ENCODE measurements around the gene RELA.
"Not testable (repeated sequence)": the region's sequence is repeated elsewhere in the genome, so short reads cannot be mapped to it uniquely, and the experiment has no call there.

Gene RELA

GRCh38 chr11:65662799-65663638 is at the start of gene RELA:
RELA (minus strand) TSS chr11:65662916; CDS start chr11:65662832, 84 bp downstream.
- no peaks in the 10 kb centered on the region for H3K9me3 Mint-ChIP-seq
- peak within 1 kb of the TSS; percentile 84 for H3K4me3 Mint-ChIP-seq
- H3K36me3 Mint-ChIP-seq, result peaks cover 25% of the 10 kb centered on the region

DNA sequence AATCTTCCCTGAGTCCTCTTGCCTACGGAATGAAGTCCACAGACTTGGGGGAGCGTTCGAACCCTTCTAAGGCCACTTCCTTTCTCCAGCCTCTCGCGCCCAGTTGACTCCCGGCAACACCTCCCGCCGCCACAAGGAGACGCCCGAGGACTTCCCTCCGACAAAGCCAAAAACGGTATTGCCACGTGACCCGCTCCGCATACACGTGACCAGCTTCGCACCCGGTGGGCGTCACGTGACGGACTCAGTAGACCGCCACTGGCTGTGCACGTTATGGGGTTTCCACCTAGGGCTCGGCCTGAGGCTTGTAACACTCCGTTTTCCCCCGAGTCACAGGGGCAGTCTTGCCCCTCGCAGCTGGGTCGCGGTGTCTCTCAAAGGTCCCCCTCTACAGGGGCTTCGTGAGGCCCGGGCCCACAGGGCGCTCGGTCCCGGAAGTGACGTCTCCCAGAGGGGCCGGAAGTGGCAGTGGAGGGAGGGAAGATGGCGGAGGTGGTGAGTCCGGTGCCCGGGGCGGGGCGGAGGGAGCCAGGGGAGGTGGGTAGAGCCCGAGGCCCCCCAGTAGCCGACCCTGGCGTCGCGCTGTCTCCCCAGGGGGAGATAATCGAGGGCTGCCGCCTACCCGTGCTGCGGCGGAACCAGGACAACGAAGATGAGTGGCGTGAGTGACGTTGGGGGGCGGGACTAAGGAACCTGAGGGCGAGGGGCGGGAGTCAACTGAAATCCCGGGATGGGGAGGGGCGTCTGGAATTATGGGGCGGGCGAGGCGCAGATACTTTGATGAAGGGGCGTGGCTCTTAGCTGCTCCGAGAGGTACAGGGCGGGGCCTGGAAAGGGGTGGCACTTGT is 49.3 kb upstream of the RELA start, which contains the start of gene KAT5:
KAT5 (plus strand) TSS at position 468 of the 848 bp plus-strand sequence; CDS start at position 484, 16 bp downstream.
- Mint-ChIP-seq H3K36me3 (peaks cover 34% of the 10 kb centered on the region), H3K4me3 (peak within 1 kb of the TSS; percentile 92), H3K27me3 (no peaks in the 10 kb centered on the region), H3K4me1 (peaks cover 34% of the 10 kb centered on the region), H3K9me3 (no peaks in the 10 kb centered on the region), H3K27ac (peak within 1 kb of the TSS; percentile 98)
- peak; percentile 96 for ATAC-seq

More at GRCh38 chr11:65662799-65663638, at the start of gene RELA:
- Mint-ChIP-seq H3K4me1 (peaks cover 30% of the 10 kb centered on the region), H3K27ac (peak within 1 kb of the TSS; percentile 93), H3K27me3 (no peaks in the 10 kb centered on the region)
- ATAC-seq, result peak; percentile 95

GRCh38 chr11:65710421-65710820 is 47.7 kb upstream of the RELA start:
- H3K4me1 Mint-ChIP-seq, result peaks cover 44% of the 10 kb centered on the region
- ATAC-seq, result no peak
- no peak overlapping the region for H3K27ac Mint-ChIP-seq
- no peaks in the 10 kb centered on the region for H3K9me3 Mint-ChIP-seq
- no peaks in the 10 kb centered on the region for H3K27me3 Mint-ChIP-seq
- peak overlapping the region; percentile 21 for H3K4me3 Mint-ChIP-seq
- H3K36me3 Mint-ChIP-seq, result peaks cover 21% of the 10 kb centered on the region

DNA sequence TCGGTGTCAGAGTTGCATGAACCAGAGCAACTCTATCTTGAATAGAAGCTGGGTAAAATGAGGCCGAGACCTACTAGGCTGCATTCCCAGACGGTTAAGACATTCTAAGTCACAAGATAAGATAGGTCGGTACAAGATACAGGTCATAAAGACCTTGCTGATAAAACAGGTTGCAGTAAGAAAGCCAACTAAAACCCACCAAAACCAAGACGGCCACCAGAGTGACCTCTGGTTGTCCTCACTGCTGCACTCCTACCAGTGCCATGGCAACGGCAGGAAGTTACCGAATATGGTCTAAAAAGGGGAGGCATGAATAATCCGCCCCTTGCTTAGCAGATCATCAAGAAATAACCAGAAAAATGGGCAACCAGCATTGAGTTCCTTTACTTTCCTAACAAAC is 46.9 kb upstream of the RELA start:
- Mint-ChIP-seq H3K27ac (no peak overlapping the region), H3K36me3 (peaks cover 14% of the 10 kb centered on the region), H3K4me1 (peaks cover 38% of the 10 kb centered on the region), H3K4me3 (no peak overlapping the region), H3K9me3 (no peaks in the 10 kb centered on the region), H3K27me3 (no peaks in the 10 kb centered on the region)
- ATAC-seq, result no peak

DNA sequence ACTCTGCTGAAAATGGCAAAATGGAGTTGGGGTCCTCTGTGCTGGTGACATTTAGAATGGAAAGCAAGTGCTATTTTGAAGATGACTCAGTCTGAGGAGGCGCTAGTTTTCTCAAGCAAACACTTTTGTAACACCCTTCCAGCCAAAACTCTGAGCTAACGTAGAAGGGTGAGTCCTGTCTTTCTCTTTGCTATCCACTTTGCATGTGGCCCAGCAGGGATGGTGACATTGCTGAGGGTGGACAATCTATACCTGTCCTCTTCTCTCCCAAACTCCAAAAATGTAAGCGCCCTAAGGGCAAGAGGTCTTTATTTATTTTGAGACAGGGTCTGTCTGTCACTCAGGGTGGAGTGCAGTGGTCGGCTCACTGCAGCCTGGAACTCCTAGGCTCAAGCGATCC is 45.7 kb upstream of the RELA start:
- peaks cover 4% of the 10 kb centered on the region for H3K36me3 Mint-ChIP-seq
- peaks cover 30% of the 10 kb centered on the region for H3K4me1 Mint-ChIP-seq
- H3K9me3 Mint-ChIP-seq, result no peaks in the 10 kb centered on the region
- H3K27me3 Mint-ChIP-seq, result no peaks in the 10 kb centered on the region
- no peak for ATAC-seq
- H3K4me3 Mint-ChIP-seq, result no peak overlapping the region
- H3K27ac Mint-ChIP-seq, result no peak overlapping the region

DNA sequence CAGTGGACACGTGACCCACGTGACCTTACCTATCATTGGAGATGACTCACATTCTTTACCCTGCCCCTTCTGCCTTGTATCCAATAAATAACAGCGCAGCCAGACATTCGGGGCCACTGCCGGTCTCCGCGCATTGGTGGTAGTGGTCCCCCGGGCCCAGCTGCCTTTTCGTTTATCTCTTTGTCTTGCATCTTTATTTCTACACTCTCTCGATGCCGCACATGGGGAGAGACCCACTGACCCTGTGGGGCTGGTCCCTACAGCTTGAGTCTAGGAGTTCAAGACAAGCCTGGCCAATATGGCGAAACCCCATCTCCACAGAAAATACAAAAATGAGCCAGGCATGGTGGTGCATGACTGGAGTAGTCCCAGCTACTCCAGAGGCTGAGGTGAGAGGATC is 44.3 kb upstream of the RELA start:
- Mint-ChIP-seq H3K4me1 (peaks cover 18% of the 10 kb centered on the region), H3K4me3 (peak overlapping the region; percentile 2), H3K27ac (peak overlapping the region; percentile 27)
- not testable (repeated sequence) for ATAC-seq, H3K27me3 Mint-ChIP-seq, H3K9me3 Mint-ChIP-seq, H3K36me3 Mint-ChIP-seq

- Mint-ChIP-seq H3K4me1 (peaks cover 18% of the 10 kb centered on the region), H3K4me3 (peak overlapping the region; percentile 69), H3K27ac (peak overlapping the region; percentile 27)
- H3K36me3 Mint-ChIP-seq, H3K27me3 Mint-ChIP-seq, H3K9me3 Mint-ChIP-seq, ATAC-seq: not testable (repeated sequence)
Observed at GRCh38 chr11:65706303-65706763, 43.6 kb upstream of the RELA start.

DNA sequence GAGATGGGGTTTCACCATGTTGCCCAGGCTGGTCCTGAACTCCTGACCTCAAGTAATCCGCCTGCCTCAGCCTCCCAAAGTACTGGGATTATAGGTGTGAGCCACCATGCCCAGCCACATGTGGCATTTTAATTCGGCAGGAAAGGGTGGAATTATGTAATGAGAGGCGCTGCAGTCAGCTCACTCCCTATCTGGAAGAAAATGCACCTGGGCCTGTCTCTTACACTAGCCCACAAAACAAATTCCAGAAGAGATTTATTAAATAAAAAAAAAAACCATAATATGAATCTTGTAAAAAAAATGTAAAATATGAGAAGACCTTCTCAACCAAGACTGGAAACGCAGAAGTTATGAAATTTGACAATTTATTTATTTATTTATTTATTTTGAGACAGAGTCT is 41.1 kb upstream of the RELA start:
- Mint-ChIP-seq H3K4me1 (peaks cover 31% of the 10 kb centered on the region), H3K27me3 (no peaks in the 10 kb centered on the region), H3K36me3 (no peaks in the 10 kb centered on the region), H3K4me3 (no peak overlapping the region), H3K9me3 (peaks cover 3% of the 10 kb centered on the region), H3K27ac (no peak overlapping the region)
- ATAC-seq, result no peak

- H3K4me1 Mint-ChIP-seq, result peaks cover 24% of the 10 kb centered on the region
Observed at GRCh38 chr11:65701686-65702085, 39.0 kb upstream of the RELA start.

GRCh38 chr11:65700399-65700798 is 37.7 kb upstream of the RELA start:
- Mint-ChIP-seq H3K27ac (no peak overlapping the region), H3K36me3 (no peaks in the 10 kb centered on the region), H3K27me3 (no peaks in the 10 kb centered on the region), H3K9me3 (peaks cover 3% of the 10 kb centered on the region), H3K4me3 (no peak overlapping the region), H3K4me1 (peaks cover 13% of the 10 kb centered on the region)
- peak; percentile 57 for ATAC-seq

More at GRCh38 chr11:65701686-65702085, 39.0 kb upstream of the RELA start:
- Mint-ChIP-seq H3K27ac (no peak overlapping the region), H3K4me3 (no peak overlapping the region), H3K9me3 (peaks cover 3% of the 10 kb centered on the region), H3K36me3 (no peaks in the 10 kb centered on the region), H3K27me3 (no peaks in the 10 kb centered on the region)
- ATAC-seq, result no peak

GRCh38 chr11:65699306-65699705 is 36.6 kb upstream of the RELA start:
- H3K27me3 Mint-ChIP-seq, result no peaks in the 10 kb centered on the region
- H3K4me1 Mint-ChIP-seq, result peaks cover 13% of the 10 kb centered on the region
- no peaks in the 10 kb centered on the region for H3K36me3 Mint-ChIP-seq
- H3K9me3 Mint-ChIP-seq, result peaks cover 3% of the 10 kb centered on the region
- H3K27ac Mint-ChIP-seq, result no peak overlapping the region
- no peak overlapping the region for H3K4me3 Mint-ChIP-seq
- no peak for ATAC-seq

DNA sequence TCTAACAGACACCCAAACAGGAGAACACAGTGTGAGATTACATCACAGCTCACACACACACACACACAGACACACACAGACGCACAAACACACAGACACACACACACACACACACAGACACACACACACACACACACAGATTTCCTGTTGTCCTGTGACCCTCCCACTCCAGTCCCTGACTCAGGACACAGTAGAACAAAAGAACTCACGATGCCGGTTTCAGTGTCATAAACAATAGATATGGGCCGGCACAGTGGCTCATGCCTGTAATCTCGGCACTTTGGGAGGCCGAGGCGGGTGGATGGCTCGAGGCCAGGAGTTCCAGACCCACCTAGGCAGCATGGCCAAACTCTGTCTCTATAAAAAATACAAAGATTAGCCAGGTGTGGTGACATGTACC is 35.5 kb upstream of the RELA start:
- no peaks in the 10 kb centered on the region for H3K27me3 Mint-ChIP-seq
- peaks cover 3% of the 10 kb centered on the region for H3K9me3 Mint-ChIP-seq
- peaks cover 13% of the 10 kb centered on the region for H3K4me1 Mint-ChIP-seq
- no peaks in the 10 kb centered on the region for H3K36me3 Mint-ChIP-seq
- no peak overlapping the region for H3K4me3 Mint-ChIP-seq
- no peak overlapping the region for H3K27ac Mint-ChIP-seq
- no peak for ATAC-seq

DNA sequence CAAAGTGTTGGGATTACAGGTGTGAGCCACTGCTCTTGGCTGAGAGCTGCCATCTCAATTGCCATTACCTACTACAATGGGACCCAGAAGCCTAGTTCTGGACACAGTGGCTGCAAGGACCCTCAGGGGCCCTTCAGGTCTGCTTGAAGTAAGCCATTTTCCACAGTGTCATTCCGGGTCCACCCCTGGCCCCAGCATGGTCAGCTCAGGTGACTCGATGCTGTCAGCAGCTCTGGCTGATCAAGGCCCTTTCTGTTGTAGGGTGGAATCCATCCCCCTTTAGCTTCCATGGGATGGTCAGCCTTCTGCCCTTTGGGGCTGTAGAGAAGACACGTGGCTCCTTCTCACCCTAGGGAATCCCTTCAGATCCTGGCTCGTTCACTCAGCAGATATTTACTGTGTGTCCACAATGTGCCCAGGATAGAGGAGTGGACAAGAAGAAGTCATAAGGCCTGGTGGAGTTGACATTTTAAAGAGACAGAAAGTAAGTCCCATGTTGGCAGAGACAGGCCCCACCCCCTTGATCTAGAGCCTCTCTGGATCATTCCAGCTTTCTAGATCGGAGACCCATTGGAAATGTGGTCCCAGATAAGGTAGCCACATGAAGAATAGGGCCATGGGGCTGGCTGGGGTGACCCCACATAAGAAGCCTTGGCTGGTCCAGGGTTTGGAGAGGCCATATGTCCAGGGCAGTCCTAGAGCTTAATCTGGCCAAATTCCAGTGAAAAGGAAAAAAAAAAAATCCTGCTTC is 34.3 kb upstream of the RELA start:
- Mint-ChIP-seq H3K27me3 (no peaks in the 10 kb centered on the region), H3K27ac (no peak overlapping the region), H3K4me1 (peaks cover 13% of the 10 kb centered on the region), H3K4me3 (no peak overlapping the region), H3K9me3 (peaks cover 3% of the 10 kb centered on the region), H3K36me3 (no peaks in the 10 kb centered on the region)
- no peak for ATAC-seq

DNA sequence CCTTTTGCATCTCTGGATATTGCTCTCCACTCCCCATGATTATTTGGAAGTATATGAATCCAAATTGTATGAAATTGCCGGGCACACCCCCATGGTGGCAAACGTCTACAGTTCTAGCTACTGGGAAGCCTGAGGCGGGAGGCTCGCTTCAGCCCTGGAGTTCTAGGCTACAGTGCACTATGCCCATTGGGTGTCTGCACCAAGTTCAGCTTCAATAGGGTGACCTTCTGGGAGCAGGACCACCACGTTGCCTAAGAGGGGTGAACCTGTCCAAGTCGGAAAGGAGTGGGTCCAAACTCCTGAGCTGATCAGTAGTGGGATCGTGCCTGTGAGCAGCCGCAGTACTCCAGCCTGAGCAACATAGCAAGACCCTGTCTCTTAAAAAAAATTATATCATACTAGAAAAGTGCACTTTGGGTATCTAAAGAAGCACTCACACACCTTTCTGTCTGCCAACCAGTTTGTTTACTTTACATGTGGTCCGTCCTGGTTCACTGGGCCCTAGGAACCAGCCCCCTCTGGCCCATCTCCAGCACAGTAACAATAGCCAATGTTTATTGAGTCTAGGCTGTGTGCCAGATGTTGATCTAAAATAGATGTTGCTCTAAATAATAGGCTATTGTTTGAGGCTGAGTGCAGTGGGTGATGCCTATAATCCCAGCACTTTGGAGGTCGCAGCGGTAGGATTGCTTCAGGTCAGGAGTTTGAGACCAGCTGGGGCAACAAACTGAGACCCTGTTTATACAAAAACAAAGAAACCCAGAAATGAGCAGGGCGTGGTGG is 32.9 kb upstream of the RELA start:
- H3K4me3 Mint-ChIP-seq, result no peak overlapping the region
- no peak for ATAC-seq
- H3K36me3 Mint-ChIP-seq, result no peaks in the 10 kb centered on the region
- H3K27ac Mint-ChIP-seq, result no peak overlapping the region
- peaks cover 3% of the 10 kb centered on the region for H3K9me3 Mint-ChIP-seq
- peaks cover 10% of the 10 kb centered on the region for H3K4me1 Mint-ChIP-seq
- no peaks in the 10 kb centered on the region for H3K27me3 Mint-ChIP-seq
